M059J (cell line): Measurements from ENCODE around the gene STK32C. TPM values are rescaled to one million over a fixed set of nuclear protein-coding genes. Genes with fewer than 3 reads are reported as not detected.
"Not testable (repeated sequence)": the region's sequence is repeated elsewhere in the genome, so short reads cannot be mapped to it uniquely, and the experiment has no call there.

Source experiments
- DNase-seq: peaks from one replicate; pipeline ENCODE4 v3.0.0-alpha.2; 2012; ENCODE audit warnings: low read depth
- total RNA-seq: library from RNA; depleted of rRNA; stranded (reverse); fragments of >200 nt; shearing (Covaris generic); gene quantifications from 2 replicates; pipeline ENCODE4 v1.2.3, GENCODE V29; 2014

STK32C gene
- total RNA-seq, 1 experiment from 2014 or later = 3.6 TPM

DNA sequence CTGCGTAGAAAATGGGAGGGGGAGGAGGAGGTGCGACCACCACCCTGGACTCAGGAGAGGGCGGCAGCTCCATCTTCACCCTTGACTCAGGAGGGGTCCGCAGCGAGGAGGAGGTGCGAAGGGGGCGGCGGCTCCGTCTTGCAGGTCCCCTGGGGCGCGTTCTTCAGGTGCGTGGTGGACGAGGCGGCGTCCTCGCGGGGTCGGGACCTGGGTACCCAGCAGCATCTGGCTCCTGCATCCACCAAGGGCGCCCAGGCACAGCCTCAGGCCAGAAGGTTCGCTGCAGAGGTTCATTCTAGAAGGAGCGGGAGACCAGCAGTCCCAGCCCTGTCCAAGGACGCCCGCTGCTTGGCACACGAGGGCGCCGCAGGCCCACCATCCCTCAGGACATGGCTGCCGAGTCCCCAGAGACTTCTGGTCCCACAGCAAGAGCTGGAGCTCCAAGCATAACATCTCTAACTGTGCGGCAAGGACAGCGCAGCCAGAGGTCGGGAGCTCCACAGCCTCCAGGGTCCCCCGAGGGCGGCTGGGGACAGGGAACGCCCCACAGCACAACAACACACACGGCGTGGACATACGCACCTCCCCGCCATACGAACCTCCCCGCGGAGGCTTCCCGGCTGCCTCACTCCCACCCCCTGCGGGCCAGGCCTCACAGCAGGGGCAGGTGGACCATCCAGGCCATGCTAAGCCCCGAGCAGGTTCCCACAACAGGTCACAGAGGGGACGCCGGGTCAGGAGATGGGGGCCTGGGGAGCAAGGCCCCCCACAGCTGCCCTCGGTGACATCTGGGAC lies 137.8 kb downstream of the STK32C start:
- DNase-seq = no peak

DNA sequence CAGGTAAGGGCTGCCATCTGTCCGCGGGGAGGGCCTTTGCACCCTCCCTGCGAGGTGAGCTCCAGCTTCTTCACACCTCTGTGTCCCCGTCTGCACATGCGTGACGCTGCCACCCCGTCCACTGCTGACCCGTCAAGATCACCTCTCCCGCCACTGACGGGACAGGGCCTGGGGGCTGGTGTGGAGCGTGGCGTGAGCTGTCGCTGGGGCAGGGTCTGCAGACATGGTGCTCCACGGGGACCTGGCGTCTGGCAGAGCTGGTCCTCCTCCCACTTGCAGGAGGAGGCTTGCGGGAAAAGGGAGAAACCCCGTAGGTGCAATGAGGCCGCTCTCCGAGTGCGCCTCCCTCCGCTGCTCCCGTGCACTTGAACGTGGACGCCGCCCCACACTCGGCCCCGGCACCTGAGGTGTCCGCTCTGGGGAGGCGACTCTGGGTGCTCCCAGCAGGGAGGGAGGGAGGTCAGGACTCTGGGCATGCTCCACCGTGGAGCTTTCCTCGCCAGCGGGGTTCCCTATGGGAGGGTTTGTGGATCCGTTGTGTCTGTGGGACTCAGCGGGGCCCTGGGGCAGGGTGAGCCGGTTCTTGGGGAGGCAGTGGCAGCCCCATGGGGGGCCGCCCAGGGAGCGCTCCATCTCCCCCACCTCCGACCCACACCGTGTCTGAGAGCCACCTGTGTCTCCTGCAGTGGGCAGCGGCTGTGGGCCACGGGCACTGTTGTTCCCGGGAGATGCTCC lies 138.6 kb downstream of the STK32C start:
- DNase-seq = no peak

DNA sequence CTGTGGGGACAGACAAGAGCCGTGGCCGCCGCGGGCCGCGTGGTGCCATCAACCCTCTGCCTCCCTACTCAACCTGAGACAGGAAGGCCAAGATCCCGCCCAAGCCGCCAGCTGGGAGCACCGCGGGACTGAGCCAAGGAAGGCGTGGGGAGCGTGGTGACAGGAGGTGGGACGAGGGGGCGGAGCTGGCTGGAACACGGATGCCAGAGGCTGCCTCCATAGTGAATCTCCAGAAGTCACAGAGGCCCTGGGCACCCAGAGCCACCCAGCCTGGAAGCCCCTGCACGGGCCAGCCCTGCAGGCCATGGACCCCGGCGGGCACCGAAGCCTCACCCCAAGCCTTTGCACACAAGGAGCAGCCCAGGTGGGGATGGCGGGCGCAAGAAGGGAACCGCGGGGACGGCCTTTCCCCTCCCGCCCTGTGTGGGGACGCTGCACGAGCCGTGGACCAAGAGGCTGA lies 139.1 kb downstream of the STK32C start:
- DNase-seq = no peak

DNA sequence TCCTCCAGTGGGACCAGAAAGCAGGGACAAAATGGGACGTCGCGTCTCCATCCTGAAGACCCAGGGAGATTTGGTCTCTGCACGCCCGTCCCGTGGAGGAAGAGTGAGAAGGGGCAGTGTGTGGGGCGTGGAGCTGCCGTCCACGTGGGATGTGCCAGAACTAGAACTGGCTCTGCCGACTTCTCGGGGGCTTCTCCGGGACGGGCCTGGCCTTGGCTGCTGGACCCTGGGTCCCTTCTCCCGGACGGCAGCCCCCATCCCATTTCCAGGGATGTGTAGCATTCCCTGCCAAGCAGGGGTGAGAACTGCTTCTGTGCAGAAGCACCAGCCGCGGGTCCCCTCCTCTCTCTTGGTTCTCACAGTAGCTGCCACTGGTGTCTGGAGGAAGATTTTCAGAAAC lies 139.8 kb downstream of the STK32C start:
- DNase-seq = no peak

DNA sequence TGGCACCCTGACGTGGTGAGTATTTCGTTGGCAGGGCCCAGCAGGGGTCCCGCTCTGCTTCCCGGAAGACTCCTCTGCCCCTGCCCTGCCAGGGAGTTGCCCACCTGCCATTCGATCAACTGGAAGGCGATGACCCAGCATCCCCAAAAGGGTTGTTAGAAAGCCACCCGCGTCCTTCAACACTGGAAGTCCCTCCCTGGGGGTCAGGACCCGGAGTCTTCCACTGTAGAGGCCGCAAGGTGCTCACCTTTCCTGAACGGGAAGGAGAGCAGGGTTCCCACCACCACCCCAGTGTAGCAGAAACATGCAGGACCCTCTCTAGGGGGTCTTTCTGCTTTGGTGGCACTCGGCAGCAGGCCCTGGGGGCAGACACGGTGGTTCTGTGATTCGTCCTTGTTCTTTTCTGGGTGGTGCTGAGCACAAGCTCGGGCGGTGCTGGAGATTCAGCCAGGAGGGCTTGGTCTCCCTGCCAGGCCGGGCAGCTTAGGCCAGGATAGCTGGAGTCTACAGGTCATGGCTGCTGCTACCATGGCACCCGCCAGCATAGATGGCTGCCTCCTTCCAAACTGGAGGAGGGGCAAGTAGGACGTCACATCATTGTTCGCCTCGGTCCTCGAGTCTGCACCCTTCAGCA lies 140.6 kb downstream of the STK32C start:
- DNase-seq = no peak

DNA sequence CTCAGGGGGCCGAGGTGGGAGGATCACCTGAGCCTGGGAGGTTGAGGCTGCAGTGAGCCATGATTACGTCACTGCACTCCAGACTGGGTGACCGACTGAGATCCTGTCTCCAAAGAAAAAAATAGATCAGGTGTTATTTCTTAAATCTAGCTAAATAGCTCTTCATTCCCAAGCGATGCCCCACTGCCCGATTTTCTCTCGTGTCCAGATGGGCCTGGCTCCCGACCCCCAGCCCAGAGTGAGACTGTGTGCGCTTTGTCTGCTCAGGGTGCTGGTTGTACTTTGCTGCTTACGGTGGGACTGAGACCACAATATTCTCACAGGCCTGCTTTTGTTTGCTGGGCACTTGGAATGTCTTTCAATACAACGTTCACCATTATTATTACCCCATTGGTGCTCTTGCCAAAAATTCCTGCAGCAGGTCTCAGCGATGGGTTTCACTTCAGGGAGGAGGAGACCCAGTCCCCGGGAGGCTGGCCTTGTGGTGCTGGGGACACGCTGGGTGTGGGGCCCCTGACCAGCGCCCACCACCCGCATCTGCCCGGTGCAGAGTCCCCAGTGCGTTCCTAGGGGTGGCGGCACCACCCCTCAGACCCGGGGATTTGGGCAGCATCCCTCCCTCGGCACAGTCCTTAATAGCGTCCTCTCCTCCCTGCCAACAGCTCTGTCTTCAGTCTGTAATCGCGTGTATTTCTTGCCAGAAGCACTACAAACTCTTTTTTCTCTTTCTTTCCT lies 141.4 kb downstream of the STK32C start:
- no peak for DNase-seq

DNA sequence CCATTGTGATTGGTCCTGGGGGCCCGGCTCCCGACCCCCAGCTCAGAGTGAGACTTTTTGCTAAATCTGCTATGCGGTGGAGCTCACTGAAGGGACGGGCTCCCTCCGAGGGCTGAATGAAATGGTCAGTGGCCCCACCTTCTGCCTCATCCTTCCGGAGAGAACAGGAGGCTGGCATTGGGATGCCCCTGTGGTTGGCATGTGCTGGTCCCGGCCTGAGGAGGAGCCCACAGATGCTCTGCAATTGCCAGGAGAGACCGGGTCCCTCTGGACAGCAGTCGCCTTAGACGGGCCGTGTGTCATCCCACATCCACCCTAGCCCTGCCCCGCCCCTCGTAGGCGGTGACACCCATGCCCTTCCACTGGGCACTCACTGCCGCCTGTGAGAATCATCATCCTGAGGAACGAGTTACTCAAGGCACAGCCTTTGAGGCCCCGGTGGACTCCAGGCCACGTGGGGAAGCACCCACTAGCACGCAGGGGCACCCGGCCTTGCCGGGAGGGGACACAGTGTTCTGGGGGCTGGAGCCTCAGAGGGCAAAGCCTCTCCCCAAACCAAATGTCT lies 142.3 kb downstream of the STK32C start:
- no peak for DNase-seq

DNA sequence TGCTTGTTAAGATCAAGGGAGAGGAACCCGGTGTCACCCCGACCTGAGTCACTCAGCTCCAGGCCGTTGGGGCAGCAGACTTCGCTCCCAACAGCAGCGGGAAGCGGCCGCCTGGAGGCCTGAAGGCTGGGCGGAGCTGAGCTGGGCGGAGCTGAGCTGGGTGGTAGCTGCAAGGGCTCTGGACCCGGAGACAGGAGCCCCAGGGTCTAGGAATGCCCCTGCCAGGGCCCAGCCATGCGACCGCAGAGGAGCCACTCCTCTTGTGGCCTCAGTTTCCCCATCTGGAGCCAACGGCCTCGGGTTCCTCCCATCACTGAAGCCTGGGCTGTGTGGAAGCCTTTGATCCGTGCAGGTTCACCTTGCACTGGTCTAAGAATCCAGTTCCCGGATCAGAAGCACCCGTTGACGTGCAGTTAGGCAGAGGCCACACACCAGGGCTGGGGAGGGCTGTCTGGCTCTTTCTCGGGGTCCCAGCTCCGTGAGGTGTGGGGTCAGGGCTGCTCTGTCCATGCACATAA lies 142.9 kb downstream of the STK32C start:
- no peak for DNase-seq

DNA sequence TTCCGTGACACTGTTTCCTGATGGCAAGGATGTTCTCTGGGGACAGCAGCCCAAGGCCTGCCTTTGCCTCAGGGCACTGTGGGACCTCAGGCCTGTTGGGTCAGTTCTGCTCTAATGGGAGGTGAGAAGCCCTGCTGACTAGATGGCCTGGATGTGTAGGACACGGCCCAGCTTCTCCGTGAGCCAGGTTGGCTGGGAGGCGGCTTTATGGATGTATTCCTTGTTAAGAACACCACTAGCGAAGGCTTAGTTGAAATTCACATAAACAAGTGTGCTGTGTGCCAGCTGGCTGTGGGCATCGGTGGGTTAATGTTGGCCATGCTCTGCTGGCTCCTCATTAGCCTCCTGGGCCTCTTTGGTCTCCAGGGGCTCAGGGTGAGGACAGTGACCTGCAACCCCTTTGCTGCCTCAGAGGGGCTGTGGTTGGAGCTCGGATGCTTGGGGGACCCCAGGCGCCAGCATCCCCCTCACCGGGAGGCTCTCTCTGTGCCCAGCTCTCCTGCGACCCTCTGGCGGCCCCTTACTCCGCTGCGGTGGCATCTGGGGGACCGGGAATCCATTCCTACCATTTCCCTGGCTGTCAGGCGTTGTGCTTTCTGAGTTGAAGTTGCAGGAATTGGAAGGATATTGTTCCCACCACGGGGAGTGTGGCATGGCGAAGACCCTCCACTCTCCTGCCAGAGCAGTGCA lies 143.8 kb downstream of the STK32C start:
- DNase-seq = no peak

DNA sequence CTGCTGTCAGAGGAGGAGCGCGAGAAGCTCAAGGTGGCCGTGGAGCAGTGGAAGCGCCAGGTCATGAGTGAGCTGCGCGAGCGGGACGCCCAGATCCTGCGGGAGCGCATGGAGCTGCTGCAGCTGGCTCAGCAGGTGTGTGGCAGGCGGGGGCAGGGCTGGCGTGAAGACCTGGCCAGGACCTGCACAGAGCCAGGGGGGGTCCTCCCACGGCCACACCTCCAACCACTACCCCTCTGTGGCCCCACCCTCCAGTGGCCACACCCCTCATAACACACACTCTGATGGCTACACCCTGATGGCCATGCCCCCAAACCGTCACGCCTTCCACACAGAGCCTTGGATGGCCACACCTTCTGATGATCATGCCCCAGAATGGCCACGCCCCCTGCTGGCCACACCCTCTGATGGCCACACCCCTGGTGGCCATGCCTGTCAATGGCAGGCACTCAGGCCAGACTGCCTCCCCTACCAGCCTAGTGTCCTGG lies 144.4 kb downstream of the STK32C start:
- peak; percentile 15 for DNase-seq

DNA sequence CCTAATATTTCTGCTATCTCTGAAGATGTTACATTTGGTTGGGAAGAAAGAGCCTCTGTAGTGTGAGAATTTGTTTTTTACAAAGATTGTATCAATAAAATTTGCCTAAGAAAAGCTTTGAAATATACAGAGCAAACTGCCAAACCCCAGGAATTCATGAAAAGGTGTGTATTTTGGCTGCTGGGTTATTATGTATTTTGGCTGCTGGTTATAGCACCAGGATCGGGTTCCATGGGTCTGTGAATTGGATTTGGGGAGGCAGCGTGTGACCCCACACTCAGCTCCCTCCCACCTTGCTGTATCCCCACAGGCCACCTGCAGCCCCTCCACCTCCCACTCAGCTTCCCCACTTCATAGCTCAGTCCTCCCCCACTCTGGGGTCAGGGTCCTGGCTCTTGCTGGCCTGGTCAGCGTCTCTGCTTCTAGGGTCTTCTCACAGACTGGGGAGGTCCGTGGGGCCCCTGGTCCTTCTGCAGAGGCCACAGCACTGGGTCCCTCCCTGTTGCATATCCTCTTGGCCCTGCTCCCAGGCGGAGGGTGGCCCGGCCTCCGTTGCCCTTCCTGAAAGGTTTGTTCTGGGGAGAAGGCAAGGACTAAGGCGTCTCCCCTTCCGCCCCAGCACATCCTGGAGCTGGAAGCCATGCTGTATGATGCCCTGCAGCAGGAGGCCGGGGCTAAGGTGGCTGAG lies 145.0 kb downstream of the STK32C start:
- DNase-seq = no peak

DNA sequence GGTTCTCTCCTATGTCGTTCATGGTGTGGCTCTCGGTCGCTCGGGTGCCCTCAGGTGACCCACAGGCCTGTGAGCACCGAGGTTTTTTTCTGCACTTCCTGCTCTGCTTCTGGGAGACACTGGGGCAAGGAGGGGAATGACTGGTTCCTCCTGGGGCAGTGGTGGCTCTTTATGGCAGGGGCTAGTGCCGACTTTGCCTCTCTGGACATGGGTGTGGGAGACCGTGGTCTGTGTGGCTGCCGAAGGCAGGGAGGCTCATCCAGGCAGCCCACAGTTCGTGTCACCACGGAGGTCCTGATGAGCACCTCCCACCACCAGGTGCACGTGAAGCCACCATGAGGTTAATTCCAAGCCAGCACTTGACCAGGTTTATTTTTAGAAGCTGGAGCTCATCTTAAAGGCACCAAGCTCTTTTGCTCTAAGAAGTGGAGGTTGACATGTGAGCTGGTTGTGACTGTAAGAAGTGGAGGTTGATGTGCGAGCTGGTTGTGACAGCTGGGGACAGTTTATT lies 145.7 kb downstream of the STK32C start:
- no peak for DNase-seq

DNA sequence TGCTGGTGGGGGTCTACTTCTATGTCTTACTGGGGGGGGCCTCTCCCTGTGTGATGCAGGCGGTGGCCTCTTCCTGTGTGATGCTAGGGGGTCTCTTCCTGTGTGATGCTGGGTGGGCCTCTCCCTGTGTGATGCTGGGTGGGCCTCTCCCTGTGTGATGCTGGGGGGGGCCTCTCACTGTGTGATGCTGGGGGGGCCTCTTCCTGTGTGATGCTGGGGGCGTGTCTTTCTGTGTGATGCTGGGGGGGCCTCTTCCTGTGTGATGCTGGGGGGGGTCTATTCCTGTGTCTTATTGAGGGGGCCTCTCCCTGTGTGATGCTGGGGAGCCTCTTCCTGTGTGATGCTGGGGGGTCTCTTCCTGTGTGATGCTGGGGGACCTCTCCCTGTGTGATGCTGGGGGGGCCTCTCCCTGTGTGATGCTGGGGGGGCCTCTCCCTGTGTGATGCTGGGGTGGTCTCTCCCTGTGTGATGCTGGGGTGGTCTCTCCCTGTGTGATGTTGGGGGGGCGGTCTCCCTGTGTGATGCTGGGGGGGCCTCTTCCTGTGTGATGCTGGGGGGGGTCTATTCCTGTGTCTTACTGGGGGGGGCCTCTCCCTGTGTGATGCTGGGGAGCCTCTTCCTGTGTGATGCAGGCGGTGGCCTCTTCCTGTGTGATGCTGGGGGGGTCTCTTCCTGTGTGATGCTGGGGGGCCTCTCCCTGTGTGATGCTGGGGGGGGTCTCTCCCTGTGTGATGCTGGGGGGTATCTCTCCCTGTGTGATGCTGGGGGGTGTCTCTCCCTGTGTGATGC lies 146.7 kb downstream of the STK32C start:
- DNase-seq = not testable (repeated sequence)

DNA sequence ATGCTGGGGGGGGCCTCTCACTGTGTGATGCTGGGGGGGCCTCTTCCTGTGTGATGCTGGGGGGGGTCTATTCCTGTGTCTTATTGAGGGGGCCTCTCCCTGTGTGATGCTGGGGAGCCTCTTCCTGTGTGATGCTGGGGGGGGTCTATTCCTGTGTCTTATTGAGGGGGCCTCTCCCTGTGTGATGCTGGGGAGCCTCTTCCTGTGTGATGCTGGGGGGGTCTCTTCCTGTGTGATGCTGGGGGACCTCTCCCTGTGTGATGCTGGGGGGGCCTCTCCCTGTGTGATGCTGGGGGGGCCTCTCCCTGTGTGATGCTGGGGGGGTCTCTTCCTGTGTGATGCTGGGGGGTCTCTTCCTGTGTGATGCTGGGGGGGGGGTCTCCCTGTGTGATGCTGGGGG lies 147.5 kb downstream of the STK32C start:
- not testable (repeated sequence) for DNase-seq

DNA sequence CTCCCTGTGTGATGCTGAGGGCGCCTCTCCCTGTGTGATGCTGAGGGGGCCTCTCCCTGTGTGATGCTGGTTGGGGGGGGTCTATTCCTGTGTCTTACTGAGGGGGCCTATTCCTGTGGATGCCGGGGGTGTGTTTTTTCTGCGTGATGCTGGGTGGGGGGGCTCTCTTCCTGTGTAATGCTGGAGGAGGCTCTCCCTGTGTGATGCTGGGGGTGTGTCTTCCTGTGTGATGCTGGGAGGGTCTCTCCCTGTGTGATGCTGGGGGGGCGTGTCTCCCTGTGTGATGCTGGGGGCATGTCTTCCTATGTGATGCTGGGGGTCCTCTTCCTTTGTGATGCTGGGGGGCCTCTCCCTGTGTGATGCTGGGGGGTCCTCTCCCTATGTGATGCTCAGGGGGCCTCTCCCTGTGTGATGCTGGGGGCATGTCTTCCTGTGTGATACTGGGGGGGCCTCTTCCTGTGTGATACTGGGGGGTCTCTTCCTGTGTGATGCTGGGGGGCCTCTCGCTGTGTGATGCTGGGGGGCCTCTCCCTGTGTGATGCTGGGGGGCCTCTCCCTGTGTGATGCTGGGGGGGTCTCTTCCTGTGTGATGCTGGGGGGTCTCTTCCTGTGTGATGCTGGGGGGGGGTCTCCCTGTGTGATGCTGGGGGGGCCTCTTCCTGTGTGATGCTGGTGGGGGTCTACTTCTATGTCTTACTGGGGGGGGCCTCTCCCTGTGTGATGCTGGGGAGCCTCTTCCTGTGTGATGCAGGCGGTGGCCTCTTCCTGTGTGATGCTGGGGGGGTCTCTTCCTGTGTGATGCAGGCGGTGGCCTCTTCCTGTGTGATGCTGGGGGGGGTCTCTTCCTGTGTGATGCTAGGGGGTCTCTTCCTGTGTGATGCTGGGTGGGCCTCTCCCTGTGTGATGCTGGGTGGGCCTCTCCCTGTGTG lies 148.2 kb downstream of the STK32C start:
- DNase-seq = not testable (repeated sequence)

DNA sequence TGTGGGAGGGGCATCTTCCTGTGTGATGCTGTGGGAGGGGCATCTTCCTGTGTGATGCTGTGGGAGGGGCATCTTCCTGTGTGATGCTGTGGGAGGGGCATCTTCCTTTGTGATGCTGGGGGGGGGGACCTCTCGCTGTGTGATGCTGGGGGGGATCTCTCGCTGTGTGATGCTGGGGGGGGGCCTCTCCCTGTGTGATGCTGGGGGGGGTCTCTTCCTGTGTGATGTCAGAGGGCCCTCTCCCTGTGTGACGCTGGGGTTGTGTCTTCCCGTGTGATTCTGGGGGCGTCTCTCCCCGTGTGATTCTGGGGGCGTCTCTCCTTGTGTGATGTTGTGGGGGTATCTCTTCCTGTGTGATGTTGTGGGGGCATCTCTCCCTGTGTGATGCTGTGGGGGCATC lies 148.9 kb downstream of the STK32C start:
- DNase-seq = no peak

DNA sequence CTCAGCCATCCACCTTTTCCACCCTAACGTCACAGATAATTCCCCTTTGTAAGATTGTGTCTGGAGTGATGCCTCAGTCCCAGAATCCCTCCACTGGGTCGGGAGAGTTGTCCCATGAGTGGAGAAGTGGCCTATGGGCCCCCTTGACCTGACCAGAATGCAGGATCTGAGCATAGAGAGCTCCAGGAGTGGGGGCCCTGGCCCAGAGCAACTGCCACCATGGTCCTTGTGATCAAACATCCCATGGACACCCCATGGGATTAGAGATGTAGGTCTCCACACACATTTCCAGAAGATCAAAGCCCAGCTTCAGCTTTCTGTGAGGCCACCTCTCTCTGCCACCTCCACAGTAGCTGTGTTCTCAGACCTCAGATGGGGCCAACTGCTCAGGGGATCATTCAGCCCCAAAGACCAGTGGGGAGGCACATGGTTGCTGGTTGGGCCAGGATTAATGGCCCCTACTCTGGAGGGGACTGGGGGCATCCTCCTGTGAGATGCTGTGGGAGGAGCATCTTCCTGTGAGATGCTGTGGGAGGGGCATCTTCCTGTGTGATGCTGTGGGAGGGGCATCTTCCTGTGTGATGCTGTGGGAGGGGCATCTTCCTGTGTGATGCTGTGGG lies 149.5 kb downstream of the STK32C start:
- DNase-seq = no peak
